GM12864 (cell line): ENCODE data around the gene JAKMIP3.

Experiments
- DNase-seq: peaks from one replicate; pipeline ENCODE4 v3.0.0-alpha.2; 2011; ENCODE audit warnings: low read depth
- H3K4me3 ChIP-seq: 2 replicates; pipeline ENCODE4 v1.5.1; 2011; ENCODE audit warnings: mild to moderate bottlenecking, low read depth, low read length, control low read depth
- CTCF ChIP-seq: IDR thresholded peaks from 2 replicates; pipeline ENCODE4 v1.5.1; 2011; ENCODE audit warnings: low read depth, mild to moderate bottlenecking, moderate library complexity, low read length, control low read depth, inconsistent platforms; ENCODE audit errors: missing control alignments

The JAKMIP3 gene

GRCh38 chr10:132111121-132111731 is 45.5 kb downstream of the JAKMIP3 start:
- TF ChIP-seq CTCF, result no peak
- no peak for DNase-seq
- H3K4me3 ChIP-seq, result no peak overlapping the region

GRCh38 chr10:132111871-132112341 is 46.2 kb downstream of the JAKMIP3 start:
- DNase-seq, result no peak
- H3K4me3 ChIP-seq, result no peak overlapping the region
- TF ChIP-seq CTCF, result no peak

- H3K4me3 ChIP-seq, result no peak overlapping the region
- no peak for TF ChIP-seq CTCF
- DNase-seq, result no peak
Measured at GRCh38 chr10:132112611-132113010, 46.9 kb downstream of the JAKMIP3 start.

GRCh38 chr10:132113206-132113605 is 47.5 kb downstream of the JAKMIP3 start:
- H3K4me3 ChIP-seq, result no peak overlapping the region
- no peak for TF ChIP-seq CTCF
- DNase-seq, result no peak

GRCh38 chr10:132113766-132114365 is 48.1 kb downstream of the JAKMIP3 start:
- no peak for DNase-seq
- no peak for TF ChIP-seq CTCF
- no peak overlapping the region for H3K4me3 ChIP-seq

- TF ChIP-seq CTCF, result no peak
- no peak overlapping the region for H3K4me3 ChIP-seq
- DNase-seq, result no peak
Measured at GRCh38 chr10:132114953-132115520, 49.3 kb downstream of the JAKMIP3 start.
